Measurements from ENCODE around the gene USP13. TPM values are rescaled to one million over a fixed set of nuclear protein-coding genes. Genes with fewer than 3 reads are reported as not detected.
A peak's percentile ranks its signal among the peaks of the same experiment; 100 is the strongest.

USP13 gene
- total and polyA plus RNA-seq, 2 of the 13 experiments (the other 11 are each of a cell fraction or from before 2014, with no cell fraction given) = 15.9 to 36.7 TPM

DNA sequence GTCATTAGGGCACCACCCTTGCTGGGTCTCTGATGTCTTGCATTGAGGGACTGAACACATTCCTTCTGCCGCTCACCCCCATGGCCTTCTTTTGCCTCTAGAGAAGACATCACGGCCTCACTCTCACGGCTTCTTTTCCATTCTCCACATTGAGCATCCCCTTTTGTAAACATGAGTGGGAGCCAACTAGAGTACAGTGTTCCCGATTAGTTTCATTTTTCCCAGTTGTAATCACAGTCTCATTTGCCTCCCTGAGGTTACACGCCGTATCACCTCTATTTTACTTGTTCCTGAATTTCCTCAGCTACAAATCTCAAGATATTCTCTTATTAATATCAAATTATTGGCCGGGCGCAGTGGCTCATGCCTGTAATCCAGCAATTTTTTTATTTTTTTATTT is 17.5 kb downstream of the USP13 start:
- DNase-seq (ENCODE audit: low spot score) (no peak), ATAC-seq (no peak), FAIRE-seq (no peak)
- H4K20me1 ChIP-seq (ENCODE audit: insufficient read depth, low read length) = no peaks in the 10 kb centered on the region; the same call in 1 of the 2 replicates
- POLR2A ChIA-PET = no interaction called here
- H3K4me1 ChIP-seq (ENCODE audit: insufficient read depth, low read length) = peaks cover 58% of the 10 kb centered on the region
- no peak overlapping the region for H3K4me3 ChIP-seq (replicated peaks in 1 of 3; ENCODE audit: insufficient read depth in 1 of 3, low read depth in 2 of 3, low read length in 3 of 3)
- no peak for TF ChIP-seq PITX1 (CRISPR knock-in tag; IDR thresholded peaks at IDR 0.05)
- TF ChIP-seq, protein P1, sequence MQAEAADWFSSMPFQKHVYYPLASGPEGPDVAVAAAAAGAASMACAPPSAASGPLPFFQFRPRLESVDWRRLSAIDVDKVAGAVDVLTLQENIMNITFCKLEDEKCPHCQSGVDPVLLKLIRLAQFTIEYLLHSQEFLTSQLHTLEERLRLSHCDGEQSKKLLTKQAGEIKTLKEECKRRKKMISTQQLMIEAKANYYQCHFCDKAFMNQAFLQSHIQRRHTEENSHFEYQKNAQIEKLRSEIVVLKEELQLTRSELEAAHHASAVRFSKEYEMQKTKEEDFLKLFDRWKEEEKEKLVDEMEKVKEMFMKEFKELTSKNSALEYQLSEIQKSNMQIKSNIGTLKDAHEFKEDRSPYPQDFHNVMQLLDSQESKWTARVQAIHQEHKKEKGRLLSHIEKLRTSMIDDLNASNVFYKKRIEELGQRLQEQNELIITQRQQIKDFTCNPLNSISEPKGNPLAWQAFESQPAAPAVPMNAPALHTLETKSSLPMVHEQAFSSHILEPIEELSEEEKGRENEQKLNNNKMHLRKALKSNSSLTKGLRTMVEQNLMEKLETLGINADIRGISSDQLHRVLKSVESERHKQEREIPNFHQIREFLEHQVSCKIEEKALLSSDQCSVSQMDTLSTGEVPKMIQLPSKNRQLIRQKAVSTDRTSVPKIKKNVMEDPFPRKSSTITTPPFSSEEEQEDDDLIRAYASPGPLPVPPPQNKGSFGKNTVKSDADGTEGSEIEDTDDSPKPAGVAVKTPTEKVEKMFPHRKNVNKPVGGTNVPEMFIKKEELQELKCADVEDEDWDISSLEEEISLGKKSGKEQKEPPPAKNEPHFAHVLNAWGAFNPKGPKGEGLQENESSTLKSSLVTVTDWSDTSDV (CRISPR knock-in tag; IDR thresholded peaks at IDR 0.05) = no peak
- no peak for TF ChIP-seq FOXA3 (CRISPR knock-in tag; IDR thresholded peaks at IDR 0.05)
- no peak for TF ChIP-seq ZFY (CRISPR knock-in tag; IDR thresholded peaks at IDR 0.05)
- no peak for TF ChIP-seq NFE2L1 (CRISPR knock-in tag; IDR thresholded peaks at IDR 0.05; ENCODE audit: borderline replicate concordance)
- TF ChIP-seq ZNF792 (CRISPR knock-in tag; IDR thresholded peaks at IDR 0.05) = no peak
- TF ChIP-seq ZNF253 (CRISPR knock-in tag; IDR thresholded peaks at IDR 0.05; ENCODE audit: borderline replicate concordance) = no peak
- H3K79me2 ChIP-seq (ENCODE audit: insufficient read depth, low read length) = peaks cover 91% of the 10 kb centered on the region
- H3K27ac ChIP-seq (ENCODE audit: extremely low read length, insufficient read depth, low read length) = no peak overlapping the region
- H2AFZ ChIP-seq (ENCODE audit: low read length) = no peak overlapping the region
- BruUV-seq (replicated peaks) = no TSS peak
- no peaks in the 10 kb centered on the region; a peak in 2 of 5 replicates for H3K36me3 ChIP-seq (replicated peaks in 1 of 2; ENCODE audit: control insufficient read depth in 1 of 2, insufficient read depth in 2 of 2, low read length in 2 of 2)
- intact Hi-C loops (cut with micrococcal nuclease; ENCODE audit: unreplicated experiment) = no loop called here
- 99% methylated on average over 8 of the region's 8 CpGs for WGBS (ENCODE audit: low lambda C conversion rate)
- H3K27me3 ChIP-seq (ENCODE audit: control insufficient read depth in 1 of 2, insufficient read depth in 2 of 2, low read length in 2 of 2) = no peaks in the 10 kb centered on the region
- H3K9ac ChIP-seq (ENCODE audit: insufficient read depth, low read depth, low read length) = no peak overlapping the region
- in situ Hi-C loops (cut with HindIII; ENCODE audit: extremely low pct_ligation_motif_present, low pct_unique_long_range_greater_than_20kb) = no loop called here
- CTCF ChIA-PET (ENCODE audit: low intra/inter-chr PET ratio, low total read pairs) = no interaction called here
- H3K9me3 ChIP-seq (ENCODE audit: low read length) = no peaks in the 10 kb centered on the region
- H3K4me2 ChIP-seq (ENCODE audit: low read depth, low read length) = no peak overlapping the region

GRCh38 chr3:179671309-179671708 is 18.5 kb downstream of the USP13 start:
- Histone ChIP-seq H3K4me2 (ENCODE audit: low read depth, low read length) (no peak overlapping the region), H3K79me2 (ENCODE audit: insufficient read depth, low read length) (peaks cover 88% of the 10 kb centered on the region), H3K4me3 (replicated peaks in 1 of 3; ENCODE audit: insufficient read depth in 1 of 3, low read depth in 2 of 3, low read length in 3 of 3) (no peak overlapping the region), H3K9me3 (ENCODE audit: low read length) (no peaks in the 10 kb centered on the region), H3K9ac (ENCODE audit: insufficient read depth, low read depth, low read length) (no peak overlapping the region), H3K36me3 (replicated peaks in 1 of 2; ENCODE audit: control insufficient read depth in 1 of 2, insufficient read depth in 2 of 2, low read length in 2 of 2) (no peaks in the 10 kb centered on the region; a peak in 2 of 5 replicates), H3K27me3 (ENCODE audit: control insufficient read depth in 1 of 2, insufficient read depth in 2 of 2, low read length in 2 of 2) (no peaks in the 10 kb centered on the region), H3K4me1 (ENCODE audit: insufficient read depth, low read length) (peaks cover 48% of the 10 kb centered on the region), H2AFZ (ENCODE audit: low read length) (no peak overlapping the region), H4K20me1 (ENCODE audit: insufficient read depth, low read length) (no peaks in the 10 kb centered on the region; the same call in 1 of the 2 replicates), H3K27ac (ENCODE audit: extremely low read length, insufficient read depth, low read length) (peak overlapping the region; percentile 38)
- 100% methylated on average over 1 of the region's 1 CpG for WGBS (ENCODE audit: low lambda C conversion rate)
- in situ Hi-C loops (cut with HindIII; ENCODE audit: extremely low pct_ligation_motif_present, low pct_unique_long_range_greater_than_20kb) = no loop called here
- BruUV-seq (replicated peaks) = no TSS peak
- intact Hi-C loops (cut with micrococcal nuclease; ENCODE audit: unreplicated experiment) = no loop called here
- POLR2A ChIA-PET = no interaction called here
- no peak for DNase-seq (ENCODE audit: low spot score)
- FAIRE-seq = no peak
- ATAC-seq = no peak
- CTCF ChIA-PET (ENCODE audit: low intra/inter-chr PET ratio, low total read pairs) = no interaction called here
- TF ChIP-seq ZNF460 (CRISPR knock-in tag; IDR thresholded peaks at IDR 0.05; ENCODE audit: borderline replicate concordance) (no peak), AHR (CRISPR knock-in tag; IDR thresholded peaks at IDR 0.05) (no peak), TEAD2 (CRISPR knock-in tag; IDR thresholded peaks at IDR 0.05) (no peak), ZNF816 (CRISPR knock-in tag; IDR thresholded peaks at IDR 0.05; ENCODE audit: borderline replicate concordance) (no peak), ZNF629 (CRISPR knock-in tag; conservative IDR thresholded peaks at IDR 0.05) (no peak), PCBP2 (optimal IDR thresholded peaks at IDR 0.05; ENCODE audit: low read depth, low read length, poor library complexity, severe bottlenecking) (no peak), PTBP1 (IDR thresholded peaks at IDR 0.05; ENCODE audit: low read depth, low read length, poor library complexity, severe bottlenecking) (no peak), FOXC1 (CRISPR knock-in tag; IDR thresholded peaks at IDR 0.05; ENCODE audit: borderline replicate concordance) (no peak)
- TF ChIP-seq, protein P1 (CRISPR knock-in tag; IDR thresholded peaks at IDR 0.05) = no peak

Data from HepG2 (cell line).